GM21447 (cell line): ENCODE measurements around the gene IYD.

Experiments used
- ATAC-seq: cut with Tn5 transposase; IDR thresholded peaks from one replicate; pipeline ENCODE4 v1.9.1; 2021; ENCODE audit not compliant: unreplicated experiment

Gene IYD

DNA sequence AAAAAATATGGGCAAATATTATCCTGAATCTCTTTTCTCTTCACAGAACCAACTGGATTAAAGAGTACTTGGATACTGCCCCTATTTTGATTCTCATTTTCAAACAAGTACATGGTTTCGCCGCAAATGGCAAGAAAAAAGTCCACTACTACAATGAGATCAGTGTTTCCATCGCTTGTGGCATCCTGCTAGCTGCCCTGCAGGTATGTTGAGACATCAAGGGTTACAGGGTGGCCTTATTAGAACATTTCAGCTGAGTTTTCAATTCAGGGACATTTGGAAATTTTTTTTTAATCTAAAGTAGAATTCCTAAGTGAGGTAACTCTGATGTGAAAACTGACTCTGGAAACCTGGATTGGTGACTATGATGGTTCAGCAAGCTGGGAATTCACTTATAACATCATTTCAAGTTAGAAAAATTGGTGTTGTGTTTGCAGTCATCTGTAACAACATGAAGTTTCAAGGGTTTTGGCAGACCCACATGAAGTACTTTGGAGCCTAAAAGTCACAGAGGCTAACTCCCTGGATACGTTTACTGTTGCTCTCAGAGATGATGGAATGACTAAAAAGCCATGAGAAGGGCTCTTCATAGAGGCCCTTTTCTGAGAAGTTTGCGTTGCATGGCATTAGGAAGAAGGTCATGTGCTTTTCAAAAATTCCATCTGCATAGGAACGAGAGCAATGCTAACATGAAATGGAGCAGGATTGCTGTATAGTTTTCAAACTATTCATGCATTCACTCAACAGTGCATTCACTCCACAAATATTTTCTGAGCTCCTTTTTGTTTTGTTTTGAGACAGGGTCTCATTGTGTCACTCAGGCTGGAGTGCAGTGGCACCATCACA is 25.5 kb downstream of the IYD start:
- ATAC-seq: no peak

GRCh38 chr6:150394899-150395295 is 26.1 kb downstream of the IYD start:
- no peak for ATAC-seq

- ATAC-seq: no peak
These were observed 26.7 kb downstream of the IYD start for GRCh38 chr6:150395388-150396009.

DNA sequence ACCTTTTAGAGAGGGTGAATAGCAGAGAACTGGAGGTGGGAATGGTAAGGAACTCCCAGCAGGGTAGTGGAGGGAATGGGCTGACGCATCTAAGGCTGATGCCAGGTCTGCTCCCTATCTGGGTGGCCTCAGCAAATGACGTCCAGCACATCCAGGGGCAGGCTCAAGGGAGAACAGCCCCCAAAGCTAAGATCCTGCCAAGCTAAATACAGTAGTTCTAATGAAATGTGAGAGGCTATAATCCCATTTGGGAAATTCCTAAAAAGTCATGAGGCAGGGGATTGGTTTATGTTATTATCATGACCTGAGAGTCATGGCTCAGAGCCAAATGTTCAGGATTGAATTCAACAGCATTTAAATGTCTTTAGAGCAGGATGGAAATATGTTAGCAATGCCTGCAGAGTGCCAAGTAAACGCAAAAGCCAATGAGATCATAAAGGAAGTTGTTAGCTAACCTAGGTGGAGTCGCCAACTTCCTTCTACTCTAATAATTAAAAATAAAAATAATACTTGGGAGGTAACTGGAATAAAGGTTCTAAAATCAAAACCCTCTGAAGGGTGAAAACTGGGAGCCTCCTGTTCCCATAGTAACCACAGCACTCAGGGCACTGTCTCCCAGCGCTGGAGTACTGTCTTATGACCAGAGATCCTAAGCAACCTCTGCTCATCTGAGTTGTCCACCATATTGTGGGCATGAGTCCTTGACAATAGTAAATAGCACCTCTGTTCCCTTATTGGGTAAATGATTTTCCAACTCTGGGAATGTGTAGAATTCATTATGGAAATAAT is 34.8 kb downstream of the IYD start:
- ATAC-seq: no peak

DNA sequence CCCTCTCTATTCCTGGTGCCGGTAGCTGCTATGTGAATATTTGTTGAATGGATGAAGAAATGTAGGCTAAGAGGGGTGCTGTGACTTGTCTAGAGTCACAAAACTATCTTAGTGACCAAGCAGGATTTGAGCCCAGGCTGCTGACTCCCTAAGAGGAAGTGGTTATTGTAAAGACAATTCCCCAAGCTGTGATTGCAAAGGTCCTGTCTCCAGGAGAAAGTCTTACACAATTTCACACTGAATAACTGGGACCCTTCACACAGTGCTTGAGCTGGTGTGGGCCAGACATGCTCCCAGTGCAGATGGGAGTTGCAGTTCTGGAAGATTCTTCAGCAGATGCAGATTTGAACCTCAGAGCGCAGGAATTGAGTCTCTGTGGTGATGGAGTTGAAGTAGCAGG is 38.1 kb downstream of the IYD start:
- ATAC-seq: no peak

GRCh38 chr6:150408842-150409241 is 40.0 kb downstream of the IYD start:
- no peak for ATAC-seq

DNA sequence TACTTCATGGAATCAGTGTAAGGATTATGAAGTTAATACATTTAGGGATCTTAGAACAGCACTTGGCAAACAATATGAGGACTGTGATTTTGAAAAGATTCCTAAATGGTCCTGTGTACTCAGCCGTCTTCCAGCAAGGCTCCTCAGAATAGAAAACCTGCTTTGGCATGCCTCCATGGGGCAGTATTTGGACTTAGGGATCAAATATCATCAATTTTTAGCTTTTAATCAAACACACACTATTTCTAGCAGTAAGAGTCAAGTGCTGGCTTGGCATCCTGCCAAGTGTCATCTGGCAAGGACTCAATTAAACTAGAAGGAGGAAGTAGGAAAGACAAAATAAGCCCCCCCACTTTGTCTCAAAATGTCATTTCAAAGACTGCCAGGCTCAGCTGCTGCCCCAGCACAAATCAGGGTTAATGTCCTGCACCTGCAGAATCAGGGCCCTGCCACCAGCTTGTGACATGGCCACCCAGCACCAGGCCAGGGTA is 40.8 kb downstream of the IYD start:
- ATAC-seq: no peak

- ATAC-seq: no peak
These were observed 41.6 kb downstream of the IYD start for GRCh38 chr6:150410399-150410798.

DNA sequence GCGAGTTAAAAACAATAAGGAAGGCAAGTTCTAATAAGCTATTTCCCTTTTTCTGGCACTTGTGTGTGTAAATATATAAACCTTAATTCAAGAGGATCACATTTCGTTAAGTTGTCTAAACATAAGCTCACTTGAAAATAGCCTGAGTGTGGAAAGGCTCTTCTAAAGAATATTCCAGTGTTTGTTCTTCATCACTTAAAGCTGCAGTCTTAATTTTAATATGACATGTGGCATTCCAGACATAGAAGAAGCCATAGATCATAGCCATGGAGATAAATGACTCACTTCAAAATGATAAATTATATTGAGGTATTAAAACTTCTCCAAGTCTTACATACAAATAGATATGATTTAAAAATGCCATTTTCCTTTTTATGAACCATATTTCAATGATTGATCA is 42.1 kb downstream of the IYD start:
- ATAC-seq: no peak

DNA sequence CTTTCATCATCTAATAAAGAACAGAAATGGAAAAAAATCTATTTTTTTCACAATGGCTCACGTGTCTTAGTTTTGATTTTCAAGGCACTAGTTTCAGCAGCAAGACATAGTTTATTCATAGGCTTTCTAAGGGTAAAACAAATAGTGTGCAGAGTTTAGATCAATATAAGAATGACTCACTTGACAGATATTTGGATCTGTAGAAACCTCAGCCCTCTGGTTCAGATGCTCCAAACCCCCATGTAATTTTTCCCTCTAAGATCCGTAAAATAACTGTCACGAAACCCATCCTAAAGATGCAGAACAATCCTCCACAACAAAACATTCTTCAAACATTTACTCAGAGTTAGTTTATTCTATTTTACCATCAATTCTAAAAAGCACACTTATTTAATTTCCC is 43.4 kb downstream of the IYD start:
- no peak for ATAC-seq

DNA sequence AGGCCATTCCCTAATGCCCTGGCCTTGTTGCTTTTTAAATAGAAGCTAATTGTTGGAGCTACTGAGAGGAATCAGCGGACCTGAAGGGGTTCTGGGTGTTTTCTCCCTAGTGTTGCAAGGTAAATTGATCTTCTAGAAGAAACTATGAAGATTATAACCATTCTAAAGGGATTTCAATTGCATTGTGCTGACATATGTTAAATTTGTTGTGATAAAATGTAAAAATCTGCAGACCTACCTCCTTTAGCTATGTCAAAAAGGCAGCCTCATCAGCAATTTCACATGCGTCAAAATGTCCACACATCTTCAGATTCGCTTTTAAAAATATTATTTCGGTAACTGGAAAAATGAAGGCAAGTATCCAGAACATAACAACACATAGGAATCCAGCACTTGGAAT is 44.4 kb downstream of the IYD start:
- no peak for ATAC-seq

DNA sequence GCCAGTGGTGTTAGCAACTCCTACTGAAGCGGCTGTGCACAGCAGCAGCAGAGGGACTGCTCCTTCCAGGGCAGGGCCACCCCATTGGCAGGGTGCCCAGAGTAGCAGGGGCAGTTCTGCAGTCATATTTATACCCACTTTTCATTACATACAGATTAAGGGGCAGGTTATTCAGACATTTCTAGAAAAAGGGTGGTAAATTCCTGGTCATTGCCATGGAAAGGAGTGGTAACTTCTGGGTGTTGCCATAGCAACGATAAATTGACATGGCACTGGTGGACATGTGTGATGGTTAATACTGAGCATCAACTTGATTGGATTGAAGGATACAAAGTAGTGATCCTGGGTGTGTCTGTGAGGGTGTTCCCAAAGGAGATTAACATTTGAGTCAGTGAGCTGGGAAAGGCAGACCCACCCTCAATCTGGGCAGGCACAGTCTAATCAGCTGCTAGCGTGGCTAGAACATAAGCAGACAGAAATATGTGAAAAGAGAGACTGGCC is 45.0 kb downstream of the IYD start:
- ATAC-seq: no peak

- no peak for ATAC-seq
These were observed 47.3 kb downstream of the IYD start for GRCh38 chr6:150416128-150416527.

GRCh38 chr6:150417250-150417649 is 48.4 kb downstream of the IYD start:
- ATAC-seq: no peak

- ATAC-seq: peak; percentile 78
These were observed 49.4 kb downstream of the IYD start for GRCh38 chr6:150417899-150418826.

DNA sequence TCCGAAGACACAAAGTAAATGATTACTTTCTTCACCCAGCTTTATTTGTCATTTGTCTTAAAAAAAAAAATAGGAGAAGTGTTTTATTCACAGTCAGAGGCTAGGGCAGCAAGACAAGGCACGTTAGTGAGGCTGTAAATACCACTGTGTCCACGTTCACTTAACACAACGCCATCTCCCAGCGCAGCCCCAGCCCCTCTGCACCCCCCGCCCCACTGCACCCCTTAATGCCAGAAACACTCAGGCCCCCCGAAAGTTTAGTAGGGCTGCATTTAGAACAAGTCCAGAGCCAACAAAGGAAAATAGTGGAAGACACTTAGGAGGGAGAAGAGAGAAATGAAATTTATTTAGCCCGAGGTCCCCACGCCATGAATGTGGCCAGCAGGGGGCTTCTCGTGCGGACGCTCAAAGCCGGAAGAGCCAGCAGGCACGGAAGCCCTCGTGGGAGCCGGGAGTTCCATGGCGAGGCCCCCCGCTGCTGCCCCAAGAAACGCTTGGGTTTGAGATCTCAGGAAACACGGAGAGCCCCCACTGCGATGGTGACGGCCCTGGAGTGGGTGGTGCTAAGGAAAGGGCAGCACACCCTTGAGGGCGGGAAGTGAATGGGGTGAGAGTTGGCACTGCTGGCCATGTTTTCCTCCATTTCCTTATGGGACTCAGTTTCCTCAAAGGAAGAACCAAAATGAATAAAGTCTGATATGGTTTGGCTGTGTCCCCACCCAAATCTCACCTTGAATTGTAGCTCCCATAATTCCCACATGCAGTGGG is 50.2 kb downstream of the IYD start:
- no peak for ATAC-seq

GRCh38 chr6:150420428-150420827 is 51.6 kb downstream of the IYD start:
- no peak for ATAC-seq

DNA sequence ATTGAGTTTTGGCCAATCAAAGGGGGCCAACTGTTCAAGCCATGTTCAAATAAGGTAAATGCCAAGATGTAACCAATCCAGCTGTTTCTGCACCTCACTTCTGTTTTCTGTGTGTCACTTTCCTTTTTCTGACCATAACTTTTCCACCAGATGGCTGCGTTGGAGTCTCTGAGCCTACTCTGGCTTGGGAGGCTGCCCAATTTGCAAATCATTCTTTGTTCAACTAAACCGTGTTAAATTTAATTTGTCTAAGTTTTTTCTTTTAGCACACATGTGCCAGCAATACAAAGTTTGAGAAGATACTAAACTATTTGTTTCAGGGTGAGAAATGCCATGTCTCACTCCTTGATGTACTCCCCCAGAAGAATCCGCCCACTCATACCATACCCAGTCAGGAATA is 52.1 kb downstream of the IYD start:
- no peak for ATAC-seq

DNA sequence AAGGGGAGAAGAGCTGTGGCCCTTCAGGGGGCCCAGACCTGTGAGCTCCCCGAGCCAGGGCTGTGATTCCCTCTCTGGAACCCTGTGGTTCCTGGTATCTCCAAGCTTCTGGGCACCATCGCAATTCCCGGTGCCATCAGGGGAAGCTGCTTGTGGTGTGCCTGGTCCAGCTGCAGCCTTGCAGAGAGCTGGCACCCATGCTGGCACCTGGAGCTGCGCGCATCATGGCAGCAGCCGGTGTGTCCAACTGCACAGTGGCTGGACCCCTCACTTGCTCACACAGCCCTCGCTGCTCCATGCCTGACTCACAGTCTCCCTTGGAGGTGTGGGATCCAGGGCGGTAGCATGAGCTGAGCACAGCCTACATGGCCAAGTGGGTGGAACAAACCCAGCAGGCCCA is 56.7 kb downstream of the IYD start:
- ATAC-seq: no peak

DNA sequence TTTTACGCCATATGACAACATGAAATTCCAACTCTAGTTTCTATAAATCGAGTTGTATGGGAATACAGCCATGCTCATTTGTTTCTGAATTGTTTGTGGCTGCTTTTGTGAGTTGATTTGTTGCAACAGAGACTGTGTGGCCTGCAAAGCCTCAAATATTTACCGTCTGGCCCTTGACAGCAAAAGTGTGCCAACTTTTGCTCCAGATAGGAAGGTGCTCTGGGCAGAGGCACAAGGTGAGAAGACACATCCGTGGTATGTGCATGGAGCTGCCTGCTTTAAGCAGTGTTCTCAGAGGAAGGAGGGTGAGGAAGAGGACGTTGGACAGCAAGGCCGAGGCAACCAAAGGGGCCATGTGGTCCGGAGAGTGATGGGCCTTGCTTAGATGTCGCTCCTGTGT is 57.4 kb downstream of the IYD start:
- ATAC-seq: no peak
